Fibroblast of lung (primary cell): ENCODE data around the gene ANXA6. TPM values are rescaled to one million over a fixed set of nuclear protein-coding genes. Genes with fewer than 3 reads are reported as not detected.
A peak's percentile ranks its signal among the peaks of the same experiment; 100 is the strongest.

ENCODE experiments used
- DNase-seq, 2 donors: peaks; one replicate each; pipeline versions ENCODE4 v3.0.0 to v3.0.0-alpha.2; 2010; ENCODE audit warnings: low read depth in 2 of 2
- H2AFZ ChIP-seq: 2 replicates; pipeline ENCODE4 v1.5.1; 2012; ENCODE audit warnings: low read length, control low read depth, inconsistent platforms
- H3K27ac ChIP-seq: 2 replicates; pipeline ENCODE4 v1.5.1; 2011; ENCODE audit warnings: low read length, control low read depth; ENCODE audit not compliant: insufficient read depth
- H3K27me3 ChIP-seq: 2 replicates; pipeline ENCODE4 v1.5.1; 2011; ENCODE audit warnings: mild to moderate bottlenecking, low read length; ENCODE audit not compliant: control insufficient read depth, insufficient read depth
- H3K36me3 ChIP-seq: 2 replicates; pipeline ENCODE4 v1.5.1; 2011; ENCODE audit warnings: low read length; ENCODE audit not compliant: control insufficient read depth, insufficient read depth
- H3K4me1 ChIP-seq: 2 replicates; pipeline ENCODE4 v1.5.1; 2011; ENCODE audit warnings: low read length; ENCODE audit not compliant: control insufficient read depth, insufficient read depth; ENCODE audit errors: extremely low read depth
- H3K4me2 ChIP-seq: 2 replicates; pipeline ENCODE4 v1.5.1; 2011; ENCODE audit warnings: low read length, control low read depth; ENCODE audit not compliant: insufficient read depth; ENCODE audit errors: extremely low read depth
- H3K4me3 ChIP-seq, 4 experiments: fragments of 200-600 bp in 1 of 4; sonication (generic) in 1 of 4; replicated peaks in 1 of 4; 2 replicates each; pipeline ENCODE4 v1.5.1; 2011 to 2016; ENCODE audit warnings: low read length in 4 of 4, low read depth in 3 of 4, mild to moderate bottlenecking in 3 of 4, control low read depth in 2 of 4, inconsistent platforms in 1 of 4, mixed read lengths in 1 of 4; ENCODE audit not compliant: insufficient read depth in 1 of 4; ENCODE audit errors: control extremely low read depth in 1 of 4
- H3K79me2 ChIP-seq: 2 replicates; pipeline ENCODE4 v1.5.1; 2012; ENCODE audit warnings: mild to moderate bottlenecking, low read length, inconsistent platforms; ENCODE audit not compliant: control insufficient read depth, insufficient read depth
- H3K9ac ChIP-seq: 2 replicates; pipeline ENCODE4 v1.5.1; 2011; ENCODE audit warnings: mild to moderate bottlenecking, low read length, control low read depth; ENCODE audit not compliant: insufficient read depth
- H3K9me3 ChIP-seq: 2 replicates; pipeline ENCODE4 v1.5.1; 2012; ENCODE audit warnings: low read depth, low read length; ENCODE audit not compliant: control insufficient read depth, insufficient read depth
- H4K20me1 ChIP-seq: 2 replicates; pipeline ENCODE4 v1.5.1; 2011; ENCODE audit warnings: low read length; ENCODE audit not compliant: control insufficient read depth, insufficient read depth; ENCODE audit errors: extremely low read depth
- EZH2 ChIP-seq: IDR thresholded peaks from 2 replicates; pipeline ENCODE4 v1.5.1; 2012; ENCODE audit warnings: low read length, control low read depth, mild to moderate bottlenecking; ENCODE audit errors: missing control alignments
- polyA plus RNA-seq, 2 donors: library from polyadenylated mRNA; depleted of rRNA in 1 of 2; stranded (reverse) in 1 of 2; unstranded in 1 of 2; fragments of >200 nt; gene quantifications; 2 replicates each; pipeline ENCODE4 v1.2.1, GENCODE V29; 2011 to 2012; ENCODE audit warnings: missing spikeins in 1 of 2
- total RNA-seq: library from RNA; depleted of rRNA; stranded (reverse); fragments of >200 nt; gene quantifications from 2 replicates; pipeline ENCODE4 v1.2.1, GENCODE V29; 2014
- TF ChIP-seq, protein P1 (sequence below), 2 donors: IDR thresholded peaks in 1 of 2; conservative IDR thresholded peaks in 1 of 2; 1 replicate in 1 of 2; 2 replicates in 1 of 2; pipeline ENCODE4 v1.5.1; 2011 to 2012; ENCODE audit warnings: low read length in 2 of 2, control low read depth in 1 of 2, inconsistent platforms in 1 of 2, low read depth in 1 of 2, mild to moderate bottlenecking in 1 of 2

ANXA6 gene
- total and polyA plus RNA-seq, 2 donors (not counting 1 experiment from before 2014, with no cell fraction given), result 591 to 615 TPM

- peak; percentile 21 to 53 for DNase-seq
- H3K27me3 ChIP-seq, result no peaks in the 10 kb centered on the region
- H3K4me2 ChIP-seq, result no peak overlapping the region
- H3K9me3 ChIP-seq, result no peaks in the 10 kb centered on the region
- H2AFZ ChIP-seq, result no peak overlapping the region
- no peaks in the 10 kb centered on the region for H4K20me1 ChIP-seq
- no peak for TF ChIP-seq EZH2
- TF ChIP-seq, protein P1, sequence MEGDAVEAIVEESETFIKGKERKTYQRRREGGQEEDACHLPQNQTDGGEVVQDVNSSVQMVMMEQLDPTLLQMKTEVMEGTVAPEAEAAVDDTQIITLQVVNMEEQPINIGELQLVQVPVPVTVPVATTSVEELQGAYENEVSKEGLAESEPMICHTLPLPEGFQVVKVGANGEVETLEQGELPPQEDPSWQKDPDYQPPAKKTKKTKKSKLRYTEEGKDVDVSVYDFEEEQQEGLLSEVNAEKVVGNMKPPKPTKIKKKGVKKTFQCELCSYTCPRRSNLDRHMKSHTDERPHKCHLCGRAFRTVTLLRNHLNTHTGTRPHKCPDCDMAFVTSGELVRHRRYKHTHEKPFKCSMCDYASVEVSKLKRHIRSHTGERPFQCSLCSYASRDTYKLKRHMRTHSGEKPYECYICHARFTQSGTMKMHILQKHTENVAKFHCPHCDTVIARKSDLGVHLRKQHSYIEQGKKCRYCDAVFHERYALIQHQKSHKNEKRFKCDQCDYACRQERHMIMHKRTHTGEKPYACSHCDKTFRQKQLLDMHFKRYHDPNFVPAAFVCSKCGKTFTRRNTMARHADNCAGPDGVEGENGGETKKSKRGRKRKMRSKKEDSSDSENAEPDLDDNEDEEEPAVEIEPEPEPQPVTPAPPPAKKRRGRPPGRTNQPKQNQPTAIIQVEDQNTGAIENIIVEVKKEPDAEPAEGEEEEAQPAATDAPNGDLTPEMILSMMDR (conservative IDR thresholded peaks at IDR 0.05 in 1 of 2, IDR thresholded peaks at IDR 0.05 in 1 of 2; ENCODE audit: low read depth in 1 of 2, low read length in 2 of 2), result no peak
- H3K4me3 ChIP-seq, result no peak overlapping the region
- H3K4me1 ChIP-seq, result peaks cover 32% of the 10 kb centered on the region
- no peak overlapping the region for H3K9ac ChIP-seq
- no peaks in the 10 kb centered on the region for H3K79me2 ChIP-seq
- H3K36me3 ChIP-seq, result no peaks in the 10 kb centered on the region
- peak overlapping the region; percentile 22 for H3K27ac ChIP-seq
Observed at GRCh38 chr5:151095341-151096000, 62.1 kb downstream of the ANXA6 start.

DNA sequence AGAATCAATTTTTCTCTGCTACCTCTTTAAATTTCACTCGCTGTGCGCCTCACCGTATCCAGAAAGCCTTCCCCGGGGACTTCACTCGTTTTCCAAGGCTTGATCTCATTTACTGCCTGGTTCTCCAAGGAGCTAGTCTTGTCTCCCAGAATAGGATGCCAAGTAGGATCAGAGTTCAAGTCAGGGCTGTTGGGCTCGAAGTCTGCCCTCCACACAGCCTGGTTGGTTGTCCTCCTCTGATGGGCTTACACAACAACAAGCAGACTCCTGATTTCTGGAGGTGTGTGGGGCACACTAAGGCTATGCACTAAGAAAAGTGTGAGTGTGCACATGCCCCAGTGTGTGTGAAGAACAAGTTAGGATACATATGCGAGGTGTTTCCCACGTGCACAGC is 62.7 kb downstream of the ANXA6 start:
- Histone ChIP-seq H3K9me3 (no peaks in the 10 kb centered on the region), H3K4me2 (no peak overlapping the region), H3K36me3 (no peaks in the 10 kb centered on the region), H3K9ac (no peak overlapping the region), H3K27ac (no peak overlapping the region), H2AFZ (no peak overlapping the region), H3K4me1 (peaks cover 32% of the 10 kb centered on the region), H3K27me3 (no peaks in the 10 kb centered on the region), H3K79me2 (no peaks in the 10 kb centered on the region), H4K20me1 (no peaks in the 10 kb centered on the region), H3K4me3 (no peak overlapping the region)
- DNase-seq, result peak in 1 of 2 donors; percentile 48
- TF ChIP-seq EZH2, result no peak
- TF ChIP-seq, protein P1 (conservative IDR thresholded peaks at IDR 0.05 in 1 of 2, IDR thresholded peaks at IDR 0.05 in 1 of 2; ENCODE audit: low read depth in 1 of 2, low read length in 2 of 2), result no peak

DNA sequence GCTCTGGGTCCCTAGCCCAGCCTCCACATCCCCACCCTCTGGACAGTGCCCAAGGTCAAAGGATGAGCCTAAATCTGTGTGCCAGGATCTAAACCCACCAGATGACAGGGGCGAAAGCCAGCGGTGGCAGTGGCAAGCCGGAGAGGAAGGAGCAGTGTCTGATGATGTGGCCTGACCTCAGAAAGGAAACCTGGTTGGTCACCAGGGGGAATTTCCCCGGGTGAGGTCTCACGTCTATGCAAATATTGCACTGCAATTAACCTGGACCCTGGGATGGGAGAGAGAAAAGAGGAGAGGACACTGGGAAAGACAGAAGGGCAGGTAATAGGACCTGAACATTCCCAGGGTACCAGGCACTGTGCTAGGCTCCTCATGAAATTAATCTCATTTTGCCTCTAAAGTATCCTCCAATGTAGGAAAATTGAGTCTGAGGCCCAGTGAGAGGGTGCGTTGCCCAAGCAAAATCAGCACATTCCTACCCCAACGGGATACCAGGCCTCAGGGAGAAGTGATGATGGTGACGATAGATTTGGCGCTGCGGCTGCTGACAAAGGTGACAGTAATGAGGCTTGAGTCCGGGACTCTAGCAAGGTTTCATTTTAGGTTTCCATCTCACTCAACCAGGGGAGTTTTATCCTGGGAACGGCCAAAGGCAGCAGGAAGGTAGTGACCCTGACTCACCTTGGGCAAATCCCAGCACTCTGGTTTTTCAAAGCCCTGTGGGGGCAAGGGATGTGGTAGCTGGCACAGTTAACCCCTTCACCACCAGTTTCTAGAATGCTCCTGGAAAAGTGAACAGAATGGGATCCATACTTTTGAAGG is 63.3 kb downstream of the ANXA6 start:
- no peak overlapping the region for H3K9ac ChIP-seq
- H3K27me3 ChIP-seq, result no peaks in the 10 kb centered on the region
- H2AFZ ChIP-seq, result no peak overlapping the region
- H3K36me3 ChIP-seq, result no peaks in the 10 kb centered on the region
- no peaks in the 10 kb centered on the region for H4K20me1 ChIP-seq
- peak in 1 of 2 donors; percentile 23 for DNase-seq
- TF ChIP-seq EZH2, result no peak
- TF ChIP-seq, protein P1 (conservative IDR thresholded peaks at IDR 0.05 in 1 of 2, IDR thresholded peaks at IDR 0.05 in 1 of 2; ENCODE audit: low read depth in 1 of 2, low read length in 2 of 2), result no peak
- peaks cover 32% of the 10 kb centered on the region for H3K4me1 ChIP-seq
- no peaks in the 10 kb centered on the region for H3K9me3 ChIP-seq
- H3K27ac ChIP-seq, result peak overlapping the region; percentile 76
- H3K4me3 ChIP-seq, result no peak overlapping the region
- no peaks in the 10 kb centered on the region for H3K79me2 ChIP-seq
- peak overlapping the region; percentile 39 for H3K4me2 ChIP-seq
